ENCODE data around the gene KREMEN2. TPM values are rescaled to one million over a fixed set of nuclear protein-coding genes. Genes with fewer than 3 reads are reported as not detected.

The KREMEN2 gene
- polyA plus RNA-seq (2012; ENCODE audit: insufficient read depth, insufficient read length, low read depth) = 9.3 TPM

GRCh38 chr16:2963723-2964474 is at the start of gene KREMEN2:
TSS of gene KREMEN2 (plus strand) at chr16:2964275. CDS start at chr16:2964521, 246 bp downstream.
- Histone ChIP-seq H3K9me3 (no peaks in the 10 kb centered on the region), H3K27me3 (no peaks in the 10 kb centered on the region; the same call in 1 of the 2 replicates), H3K36me3 (no peaks in the 10 kb centered on the region), H3K4me3 (ENCODE audit: low read depth, low read length) (peak within 1 kb of the TSS; percentile 81), H3K4me1 (no peaks in the 10 kb centered on the region)
- DNase-seq = peak; percentile 96
- peak; percentile 35 for TF ChIP-seq CTCF (IDR thresholded peaks at IDR 0.05; ENCODE audit: low read depth, low read length)

GRCh38 chr16:2915196-2915929 is 48.7 kb upstream of the KREMEN2 start:
- no peak for TF ChIP-seq CTCF (IDR thresholded peaks at IDR 0.05; ENCODE audit: low read depth, low read length)
- H3K4me3 ChIP-seq (ENCODE audit: low read depth, low read length) = no peak overlapping the region
- no peaks in the 10 kb centered on the region for H3K4me1 ChIP-seq

GRCh38 chr16:2919511-2920255 is 44.4 kb upstream of the KREMEN2 start:
- H3K27me3 ChIP-seq = no peaks in the 10 kb centered on the region
- peaks cover 3% of the 10 kb centered on the region; the same call in 1 of the 2 replicates for H3K36me3 ChIP-seq
- H3K9me3 ChIP-seq = no peaks in the 10 kb centered on the region
- peak; percentile 60 for DNase-seq
- peak; percentile 89 for TF ChIP-seq CTCF (IDR thresholded peaks at IDR 0.05; ENCODE audit: low read depth, low read length)
- H3K4me1 ChIP-seq = no peaks in the 10 kb centered on the region
- H3K4me3 ChIP-seq (ENCODE audit: low read depth, low read length) = no peak overlapping the region

More at GRCh38 chr16:2915196-2915929, 48.7 kb upstream of the KREMEN2 start:
- Histone ChIP-seq H3K36me3 (peaks cover 9% of the 10 kb centered on the region), H3K27me3 (no peaks in the 10 kb centered on the region), H3K9me3 (no peaks in the 10 kb centered on the region)
- no peak for DNase-seq

GRCh38 chr16:2923481-2923880 is 40.6 kb upstream of the KREMEN2 start:
- no peak for TF ChIP-seq CTCF (IDR thresholded peaks at IDR 0.05; ENCODE audit: low read depth, low read length)
- DNase-seq = no peak
- peaks cover 3% of the 10 kb centered on the region for H3K4me1 ChIP-seq
- H3K27me3 ChIP-seq = no peaks in the 10 kb centered on the region
- H3K9me3 ChIP-seq = no peaks in the 10 kb centered on the region
- H3K4me3 ChIP-seq (ENCODE audit: low read depth, low read length) = no peak overlapping the region
- H3K36me3 ChIP-seq = no peaks in the 10 kb centered on the region

GRCh38 chr16:2924901-2925755 is 38.9 kb upstream of the KREMEN2 start:
- Histone ChIP-seq H3K36me3 (no peaks in the 10 kb centered on the region), H3K4me3 (ENCODE audit: low read depth, low read length) (no peak overlapping the region), H3K27me3 (no peaks in the 10 kb centered on the region), H3K4me1 (peaks cover 3% of the 10 kb centered on the region), H3K9me3 (no peaks in the 10 kb centered on the region)
- TF ChIP-seq CTCF (IDR thresholded peaks at IDR 0.05; ENCODE audit: low read depth, low read length) = no peak
- no peak for DNase-seq

Measured in BE2C (cell line).